DMS53 treated with DMSO at 0.1 percent for 48 hours (cell line): ENCODE data around the gene FYTTD1.

Source experiments
- DNase-seq: peaks from one replicate; lab custom pipeline; 2025; ENCODE audit not compliant: unreplicated experiment; lab: John Stamatoyannopoulos, UW

FYTTD1 gene

GRCh38 chr3:197830308-197830966 is 80.8 kb downstream of the FYTTD1 start:
- no peak for DNase-seq

- no peak for DNase-seq
These were observed 81.3 kb downstream of the FYTTD1 start for GRCh38 chr3:197830967-197831313.

- DNase-seq: no peak
These were observed 84.4 kb downstream of the FYTTD1 start for GRCh38 chr3:197833930-197834715.

GRCh38 chr3:197835509-197835908 is 85.8 kb downstream of the FYTTD1 start:
- no peak for DNase-seq

- DNase-seq: no peak
These were observed 86.6 kb downstream of the FYTTD1 start for GRCh38 chr3:197836244-197836643.
